Epidermal melanocyte (primary cell): ENCODE results near the gene ABTB1.
"Not testable (repeated sequence)": the region's sequence is repeated elsewhere in the genome, so short reads cannot be mapped to it uniquely, and the experiment has no call there.

Experiments
- DNase-seq: peaks from one replicate; pipeline ENCODE4 v3.0.0; 2011; ENCODE audit warnings: low spot score; ENCODE audit not compliant: insufficient read length

The ABTB1 gene

GRCh38 chr3:127647845-127648204, 24.9 kb upstream of the ABTB1 start:
- no peak for DNase-seq

- no peak for DNase-seq
Observed at GRCh38 chr3:127650236-127650635, 22.5 kb upstream of the ABTB1 start.

GRCh38 chr3:127651516-127652172, 21.1 kb upstream of the ABTB1 start:
- DNase-seq: no peak

GRCh38 chr3:127652246-127652995, 20.3 kb upstream of the ABTB1 start:
- peak; percentile 57 for DNase-seq

- DNase-seq: no peak
Observed at GRCh38 chr3:127654374-127654773, 18.4 kb upstream of the ABTB1 start.

GRCh38 chr3:127654993-127655392, 17.8 kb upstream of the ABTB1 start:
- not testable (repeated sequence) for DNase-seq

- DNase-seq: no peak
Observed at GRCh38 chr3:127655641-127656040, 17.1 kb upstream of the ABTB1 start.

- DNase-seq: no peak
Observed at GRCh38 chr3:127656906-127657305, 15.8 kb upstream of the ABTB1 start.

GRCh38 chr3:127658234-127658633, 14.5 kb upstream of the ABTB1 start:
- DNase-seq: no peak

GRCh38 chr3:127660621-127661251, 12.0 kb upstream of the ABTB1 start:
- no peak for DNase-seq

- no peak for DNase-seq
Observed at GRCh38 chr3:127661600-127661999, 11.2 kb upstream of the ABTB1 start.

GRCh38 chr3:127662001-127662469, 10.7 kb upstream of the ABTB1 start:
- no peak for DNase-seq

GRCh38 chr3:127663151-127663550, 9.6 kb upstream of the ABTB1 start:
- no peak for DNase-seq

- no peak for DNase-seq
Observed at GRCh38 chr3:127665165-127665564, 7.6 kb upstream of the ABTB1 start.

- peak; percentile 70 for DNase-seq
Observed at GRCh38 chr3:127665586-127665985, 7.2 kb upstream of the ABTB1 start.

GRCh38 chr3:127666676-127667075, 6.1 kb upstream of the ABTB1 start:
- DNase-seq: no peak

GRCh38 chr3:127667119-127667681, 5.6 kb upstream of the ABTB1 start:
- DNase-seq: no peak

GRCh38 chr3:127668906-127669305, 3.8 kb upstream of the ABTB1 start:
- no peak for DNase-seq

- no peak for DNase-seq
Observed at GRCh38 chr3:127669541-127670228, 3.1 kb upstream of the ABTB1 start.

GRCh38 chr3:127670229-127670559, 2.6 kb upstream of the ABTB1 start:
- no peak for DNase-seq

GRCh38 chr3:127670761-127671522, 1.8 kb upstream of the ABTB1 start:
- DNase-seq: no peak
